ENCODE measurements around the gene RHBDF1. TPM values are rescaled to one million over a fixed set of nuclear protein-coding genes. Genes with fewer than 3 reads are reported as not detected.

Gene RHBDF1
- total RNA-seq, 4 donors from 2014 or later, result 17.7 to 66.8 (median 18.8) TPM

- no peak for TF ChIP-seq CTCF (IDR thresholded peaks at IDR 0.05)
- no peak for ATAC-seq (ENCODE audit: low FRiP score)
- no peak for DNase-seq (ENCODE audit: low spot score)
Measured at GRCh38 chr16:63466-63865, 9.0 kb downstream of the RHBDF1 start.

- TF ChIP-seq CTCF (IDR thresholded peaks at IDR 0.05), result no peak
- no peak for ATAC-seq (ENCODE audit: low FRiP score)
- DNase-seq (ENCODE audit: low spot score), result no peak
Measured at GRCh38 chr16:62968-63391, 9.5 kb downstream of the RHBDF1 start.

GRCh38 chr16:62283-62967 is 10.0 kb downstream of the RHBDF1 start:
- DNase-seq (ENCODE audit: low spot score) (no peak), ATAC-seq (ENCODE audit: low FRiP score) (no peak)
- TF ChIP-seq CTCF (IDR thresholded peaks at IDR 0.05), result no peak

GRCh38 chr16:61879-62281 is 10.6 kb downstream of the RHBDF1 start:
- no peak for TF ChIP-seq CTCF (IDR thresholded peaks at IDR 0.05)
- DNase-seq (ENCODE audit: low spot score), result no peak
- no peak for ATAC-seq (ENCODE audit: low FRiP score)

GRCh38 chr16:60929-61878 is 11.2 kb downstream of the RHBDF1 start:
- DNase-seq (ENCODE audit: low spot score) (no peak), ATAC-seq (ENCODE audit: low FRiP score) (no peak)

GRCh38 chr16:60166-60565 is 12.3 kb downstream of the RHBDF1 start:
- ATAC-seq (ENCODE audit: low FRiP score) (no peak), DNase-seq (ENCODE audit: low spot score) (no peak)
- no peak for TF ChIP-seq CTCF (IDR thresholded peaks at IDR 0.05)

More at GRCh38 chr16:60929-61878, 11.2 kb downstream of the RHBDF1 start:
- TF ChIP-seq CTCF (IDR thresholded peaks at IDR 0.05), result no peak
